Thoracic aorta (tissue), 2 donors: Measurements from ENCODE around the gene GALR2. TPM values are rescaled to one million over a fixed set of nuclear protein-coding genes. Genes with fewer than 3 reads are reported as not detected.

ENCODE experiments used
- ATAC-seq: fragments of 150-250 bp; one replicate; pipeline ENCODE4 v1.8.0; 2017; ENCODE audit warnings: low read depth; ENCODE audit not compliant: insufficient number of reproducible peaks, low FRiP score
- DNase-seq: peaks from one replicate; pipeline ENCODE4 v3.0.0-alpha.2; 2020; ENCODE audit warnings: low spot score
- H3K27ac ChIP-seq, 2 donors: fragments of 200-600 bp; sonication (generic); 1 replicate in 1 of 2; 2 replicates in 1 of 2; pipeline ENCODE4 v1.5.1; 2016; ENCODE audit warnings: mild to moderate bottlenecking in 2 of 2, moderate library complexity in 2 of 2
- H3K27me3 ChIP-seq: fragments of 200-600 bp; sonication (generic); replicated peaks from 2 replicates; pipeline ENCODE4 v1.6.0; 2016; ENCODE audit warnings: mild to moderate bottlenecking; ENCODE audit not compliant: insufficient read depth
- H3K36me3 ChIP-seq: fragments of 200-600 bp; sonication (generic); one replicate; pipeline ENCODE4 v1.5.1; 2016
- H3K4me1 ChIP-seq, 2 donors: fragments of 200-600 bp; sonication (generic); 1 replicate in 1 of 2; 2 replicates in 1 of 2; pipeline versions ENCODE4 v1.5.1 to v1.6.0; 2016; ENCODE audit warnings: low read depth in 2 of 2, mild to moderate bottlenecking in 1 of 2; ENCODE audit not compliant: control insufficient read depth in 1 of 2
- H3K4me3 ChIP-seq: fragments of 200-600 bp; sonication (generic); 2 replicates; pipeline ENCODE4 v1.5.1; 2016; ENCODE audit warnings: mild to moderate bottlenecking
- H3K9me3 ChIP-seq: fragments of 200-600 bp; sonication (generic); 2 replicates; pipeline ENCODE4 v1.5.1; 2016
- CTCF ChIP-seq: fragments of 200-600 bp; sonication (generic); IDR thresholded peaks from one replicate; pipeline ENCODE4 v1.5.1; 2019; ENCODE audit warnings: antibody characterized with exemption
- total RNA-seq, 2 donors: library from RNA; depleted of rRNA; stranded (reverse); fragments of >200 nt; gene quantifications; one replicate each; pipeline versions ENCODE4 v1.1.0 to v1.2.3, GENCODE V29; 2016

The GALR2 gene
- total RNA-seq, 2 donors from 2014 or later = 1.4 TPM; not detected in 1

- Histone ChIP-seq H3K9me3 (no peaks in the 10 kb centered on the region), H3K4me3 (no peak overlapping the region), H3K27ac (no peak overlapping the region), H3K4me1 (no peaks in the 10 kb centered on the region), H3K36me3 (peaks cover 80% of the 10 kb centered on the region), H3K27me3 (no peaks in the 10 kb centered on the region)
- no peak for DNase-seq
- ATAC-seq = no peak
- no peak for TF ChIP-seq CTCF
Measured at GRCh38 chr17:76063875-76064546, 10.6 kb upstream of the GALR2 start.

DNA sequence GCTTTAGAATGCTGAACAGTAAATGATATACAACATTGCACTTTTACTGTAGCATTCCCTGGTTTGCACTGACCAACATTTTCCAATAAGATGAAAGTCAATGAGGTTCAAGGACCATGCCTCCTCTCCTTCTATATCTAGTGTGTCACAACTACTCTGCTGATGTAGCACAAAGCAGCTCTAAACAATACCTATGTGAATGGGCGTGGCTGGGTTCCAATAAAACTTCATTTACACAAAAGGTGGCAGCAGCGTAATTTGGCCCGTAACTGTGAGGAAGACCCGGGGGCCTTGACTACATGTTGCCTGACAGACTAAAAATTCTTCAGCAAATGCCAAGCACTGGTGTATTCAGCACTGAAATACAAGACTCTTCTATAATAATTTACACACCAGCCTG is 8.8 kb upstream of the GALR2 start:
- H3K4me1 ChIP-seq = peaks cover 5 to 7% of the 10 kb centered on the region in 2 donors
- H3K9me3 ChIP-seq = no peaks in the 10 kb centered on the region
- peaks cover 65% of the 10 kb centered on the region for H3K36me3 ChIP-seq
- H3K4me3 ChIP-seq = no peak overlapping the region
- DNase-seq (no peak), ATAC-seq (no peak)
- H3K27ac ChIP-seq = no peak overlapping the region
- no peak for TF ChIP-seq CTCF
- no peaks in the 10 kb centered on the region for H3K27me3 ChIP-seq

GRCh38 chr17:76071531-76072147 is 2.9 kb upstream of the GALR2 start:
- Histone ChIP-seq H3K27ac (peak overlapping the region; percentile 26 to 44), H3K27me3 (peaks cover 13% of the 10 kb centered on the region), H3K9me3 (no peaks in the 10 kb centered on the region), H3K36me3 (peaks cover 18% of the 10 kb centered on the region), H3K4me1 (peaks cover 19 to 47% of the 10 kb centered on the region in 2 donors), H3K4me3 (peak overlapping the region; percentile 83)
- ATAC-seq (no peak), DNase-seq (no peak)
- TF ChIP-seq CTCF = no peak

GRCh38 chr17:76072148-76072858 is 2.3 kb upstream of the GALR2 start, which contains the start of gene SRP68:
Gene SRP68, minus strand, starts transcription at chr17:76072517. Its CDS starts 26 bp downstream, at chr17:76072491.
- no peak for TF ChIP-seq CTCF
- Histone ChIP-seq H3K4me3 (peak within 1 kb of the TSS; percentile 83), H3K36me3 (peaks cover 11% of the 10 kb centered on the region), H3K9me3 (no peaks in the 10 kb centered on the region), H3K4me1 (peaks cover 19 to 53% of the 10 kb centered on the region in 2 donors), H3K27me3 (peaks cover 13% of the 10 kb centered on the region), H3K27ac (peak within 1 kb of the TSS; percentile 26 to 44)
- peak; percentile 78 for ATAC-seq
- DNase-seq = peak; percentile 56
